RCC 7860 (cell line): ENCODE results near the gene PHKB.

ENCODE experiments used
- DNase-seq: peaks from one replicate; pipeline ENCODE4 v3.0.0-alpha.2; 2015; ENCODE audit warnings: low spot score
- FAIRE-seq: peaks from 2 replicates; lab custom pipeline; 2012; peaks lifted over from hg19 to GRCh38; lab: Jason Lieb, UNC

Gene PHKB

GRCh38 chr16:47721006-47721637 lies 260.0 kb downstream of the PHKB start:
- no peak for DNase-seq
- no peak for FAIRE-seq

GRCh38 chr16:47722046-47722445 lies 260.9 kb downstream of the PHKB start:
- FAIRE-seq = no peak
- no peak for DNase-seq

- DNase-seq (no peak), FAIRE-seq (no peak)
Measured at GRCh38 chr16:47724115-47724785, 263.1 kb downstream of the PHKB start.

- FAIRE-seq (no peak), DNase-seq (no peak)
Measured at GRCh38 chr16:47725188-47725695, 264.1 kb downstream of the PHKB start.

- FAIRE-seq = no peak
- DNase-seq = no peak
Measured at GRCh38 chr16:47726031-47726675, 265.0 kb downstream of the PHKB start.

DNA sequence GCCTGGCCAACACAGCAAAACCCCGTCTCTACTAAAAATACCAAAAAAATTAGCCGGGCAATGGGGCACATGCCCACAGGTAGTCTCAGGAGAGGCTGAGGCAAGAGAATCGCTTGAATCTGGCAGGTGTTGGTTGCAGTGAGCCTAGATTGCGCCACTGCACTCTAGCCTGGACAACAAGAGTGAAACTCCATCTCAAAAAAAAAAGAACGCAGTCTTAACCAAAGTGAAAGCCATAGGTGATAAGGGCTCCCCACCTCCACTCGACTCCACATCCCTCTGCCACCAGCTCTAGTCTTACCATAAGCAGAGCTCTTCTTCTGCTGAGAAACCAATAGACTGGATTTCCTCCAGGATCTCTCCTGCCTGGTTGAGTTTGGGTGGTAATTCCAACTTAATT lies 266.0 kb downstream of the PHKB start:
- FAIRE-seq (no peak), DNase-seq (no peak)

DNA sequence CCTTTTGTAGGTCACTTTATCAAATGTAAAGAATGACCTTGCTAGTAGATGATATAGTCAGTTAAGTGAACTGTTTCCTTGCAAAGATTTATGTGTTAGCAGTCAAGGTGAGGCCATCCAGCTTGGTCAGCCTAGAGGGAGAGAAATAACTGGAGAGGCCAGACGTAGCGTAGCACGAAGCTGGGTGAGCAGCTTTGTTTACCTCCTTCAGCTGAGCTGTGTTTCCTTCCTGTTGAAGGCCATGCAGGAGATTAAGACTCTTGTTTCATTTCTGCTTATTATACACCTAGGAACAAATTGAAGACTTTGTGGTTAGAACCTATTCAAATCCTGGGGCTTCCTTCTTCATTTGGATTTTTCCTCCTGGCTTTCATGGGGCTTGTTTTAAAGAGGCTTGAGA lies 267.1 kb downstream of the PHKB start:
- FAIRE-seq = no peak
- DNase-seq = no peak

DNA sequence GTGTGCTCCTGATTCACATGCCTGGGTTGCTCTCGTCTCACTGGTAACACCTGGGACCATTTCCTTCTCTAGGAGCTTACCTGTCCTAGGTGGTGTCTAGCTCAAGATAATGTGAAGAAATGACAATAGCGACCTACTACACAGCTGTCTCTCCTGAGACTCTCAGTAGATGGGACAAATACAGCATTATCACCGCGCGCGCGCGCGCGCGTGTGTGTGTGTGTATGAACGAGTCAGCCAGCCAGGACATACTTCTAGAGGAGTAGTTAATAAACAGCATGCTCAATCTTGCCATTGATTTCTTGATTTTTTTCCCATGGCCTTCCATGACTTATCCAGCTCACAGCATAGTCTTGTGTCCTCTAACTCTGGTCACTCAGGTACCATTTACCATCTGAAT lies 268.6 kb downstream of the PHKB start:
- FAIRE-seq = no peak
- DNase-seq = no peak

GRCh38 chr16:47731252-47731651 lies 270.1 kb downstream of the PHKB start:
- peak; percentile 65 for FAIRE-seq
- DNase-seq = peak; percentile 57

GRCh38 chr16:47732122-47732521 lies 271.0 kb downstream of the PHKB start:
- DNase-seq (no peak), FAIRE-seq (no peak)

- peak; percentile 86 for DNase-seq
- FAIRE-seq = peak; percentile 85
Measured at GRCh38 chr16:47732523-47733111, 271.5 kb downstream of the PHKB start.

DNA sequence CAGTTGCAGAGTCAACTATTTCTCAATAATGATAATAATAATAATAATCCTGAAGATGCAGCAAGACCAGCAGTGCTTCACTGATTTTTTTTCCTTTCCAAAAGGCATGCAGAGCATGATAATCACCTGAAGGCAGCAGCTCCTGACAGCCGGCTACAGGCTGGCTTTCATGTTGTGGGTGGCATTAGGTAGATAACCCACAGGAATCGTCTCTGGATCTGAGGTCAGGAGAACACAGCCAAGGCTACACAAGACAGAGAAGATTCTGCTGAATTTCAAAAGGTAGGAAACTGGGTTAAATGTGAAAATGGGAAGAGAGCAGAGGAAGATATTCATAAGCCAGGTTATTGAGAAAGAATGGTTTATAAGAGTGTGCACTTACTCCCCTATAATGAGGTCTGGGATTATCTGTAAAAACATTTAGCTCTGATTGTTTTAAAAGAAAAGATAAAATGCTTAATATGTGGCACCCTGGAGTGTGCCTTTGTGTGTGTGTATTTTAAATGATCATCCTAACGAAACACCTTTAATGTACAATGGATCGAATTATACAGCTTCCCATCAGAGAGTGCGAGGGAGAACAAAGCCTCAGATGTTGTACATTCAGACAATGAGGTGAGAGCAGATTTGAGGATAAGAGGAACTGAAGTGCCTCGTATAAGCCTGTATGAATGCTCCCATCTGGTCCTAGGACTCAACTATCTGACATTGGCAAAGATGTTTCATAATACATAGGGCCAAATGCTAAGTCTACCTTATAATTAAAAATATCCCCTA lies 273.1 kb downstream of the PHKB start:
- DNase-seq (no peak), FAIRE-seq (no peak)

DNA sequence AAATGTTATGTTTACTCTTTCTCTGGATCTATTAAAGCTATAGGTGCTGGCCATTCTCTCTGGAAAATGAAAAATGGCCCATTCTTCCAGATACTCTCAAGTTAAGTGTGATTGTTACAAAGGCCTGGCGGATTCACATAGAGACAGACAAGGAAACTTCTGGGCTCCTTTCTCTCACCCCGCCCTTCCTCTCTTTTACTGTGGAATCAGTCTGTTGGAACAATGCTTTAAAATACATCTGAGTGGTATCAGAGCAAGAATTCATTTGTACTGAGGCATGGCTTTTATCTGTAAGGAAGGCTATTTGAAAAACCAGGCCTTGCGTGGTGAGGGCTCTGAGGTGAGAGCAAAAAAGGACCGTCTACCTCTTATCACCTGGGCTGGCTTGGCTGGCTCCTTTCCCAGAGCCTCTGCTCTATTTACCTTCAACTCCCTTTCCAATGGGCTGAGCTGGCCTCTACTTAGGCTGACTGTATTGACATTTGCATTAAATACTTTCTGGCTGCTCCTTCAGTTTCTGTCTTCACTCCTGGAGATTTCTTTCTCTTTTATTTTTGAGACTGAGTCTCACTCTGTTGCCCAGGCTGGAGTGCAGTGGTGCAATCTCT lies 274.0 kb downstream of the PHKB start:
- no peak for DNase-seq
- no peak for FAIRE-seq

DNA sequence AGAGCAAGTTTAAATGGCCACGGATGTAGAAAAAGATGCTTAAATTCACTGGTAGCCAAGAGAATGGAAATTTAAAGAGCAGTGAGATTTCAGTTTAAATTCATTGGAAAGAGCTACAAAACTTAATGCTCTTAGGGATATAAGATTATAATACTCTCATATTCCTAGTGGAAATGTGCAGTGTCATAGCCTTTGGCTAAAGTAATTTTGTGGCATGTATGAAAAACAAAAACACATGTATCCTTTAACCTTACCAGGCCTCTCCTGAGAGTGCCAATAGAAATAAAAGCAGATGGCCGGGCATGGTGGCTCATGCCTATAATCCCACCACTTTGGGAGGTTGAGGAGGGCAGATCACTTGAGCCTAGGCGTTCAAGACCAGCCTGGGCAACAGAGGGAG lies 289.2 kb downstream of the PHKB start:
- FAIRE-seq = no peak

More for the DNA sequence above, 289.2 kb downstream of the PHKB start:
- no peak for DNase-seq
